ENCODE measurements around the gene OTUD4.
A peak's percentile ranks its signal among the peaks of the same experiment; 100 is the strongest.
"Not testable (repeated sequence)": the region's sequence is repeated elsewhere in the genome, so short reads cannot be mapped to it uniquely, and the experiment has no call there.

OTUD4 gene

DNA sequence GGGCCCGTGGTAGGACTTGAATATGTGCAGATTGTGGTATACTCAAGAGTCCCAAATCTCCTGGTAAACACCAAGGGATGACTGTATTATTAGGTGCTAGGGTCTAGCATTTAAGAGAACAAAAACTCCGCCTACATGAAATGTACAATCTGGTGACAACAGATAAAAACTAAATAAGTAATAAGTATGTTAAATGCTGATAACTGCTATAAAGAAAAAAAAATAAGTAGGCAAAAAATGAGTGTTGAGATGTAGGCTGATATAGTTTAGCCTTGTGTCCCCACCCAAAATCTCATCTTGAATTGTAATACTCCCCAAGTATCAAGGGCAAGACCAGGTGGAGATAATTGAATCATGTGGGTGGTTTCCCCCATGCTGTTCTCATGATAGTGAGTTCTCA lies 23.4 kb downstream of the OTUD4 start:
- no peak for TF ChIP-seq CTCF (IDR thresholded peaks at IDR 0.05; ENCODE audit: low read depth, low read length, missing control alignments)
- H3K4me3 ChIP-seq (ENCODE audit: low read depth, low read length), result no peak overlapping the region
- DNase-seq (ENCODE audit: low read depth), result no peak
- in situ Hi-C loops (cut with HindIII; ENCODE audit: low sequenced_read_pairs), result no loop called here

GRCh38 chr4:145155268-145155870 lies 25.0 kb downstream of the OTUD4 start:
- DNase-seq (ENCODE audit: low read depth), result no peak
- in situ Hi-C loops (cut with HindIII; ENCODE audit: low sequenced_read_pairs), result no loop called here
- no peak for TF ChIP-seq CTCF (IDR thresholded peaks at IDR 0.05; ENCODE audit: low read depth, low read length, missing control alignments)
- H3K4me3 ChIP-seq (ENCODE audit: low read depth, low read length), result no peak overlapping the region

- H3K4me3 ChIP-seq (ENCODE audit: low read depth, low read length), result no peak overlapping the region
- DNase-seq (ENCODE audit: low read depth), result no peak
- in situ Hi-C loops (cut with HindIII; ENCODE audit: low sequenced_read_pairs), result no loop called here
- TF ChIP-seq CTCF (IDR thresholded peaks at IDR 0.05; ENCODE audit: low read depth, low read length, missing control alignments), result peak; percentile 71
Observed at GRCh38 chr4:145154573-145154972, 25.8 kb downstream of the OTUD4 start.

GRCh38 chr4:145153904-145154298 lies 26.5 kb downstream of the OTUD4 start:
- TF ChIP-seq CTCF (IDR thresholded peaks at IDR 0.05; ENCODE audit: low read depth, low read length, missing control alignments), result no peak
- DNase-seq (ENCODE audit: low read depth), result no peak
- in situ Hi-C loops (cut with HindIII; ENCODE audit: low sequenced_read_pairs), result no loop called here
- no peak overlapping the region for H3K4me3 ChIP-seq (ENCODE audit: low read depth, low read length)

GRCh38 chr4:145153181-145153903 lies 27.0 kb downstream of the OTUD4 start:
- no peak for TF ChIP-seq CTCF (IDR thresholded peaks at IDR 0.05; ENCODE audit: low read depth, low read length, missing control alignments)
- DNase-seq (ENCODE audit: low read depth), result no peak
- in situ Hi-C loops (cut with HindIII; ENCODE audit: low sequenced_read_pairs), result no loop called here
- H3K4me3 ChIP-seq (ENCODE audit: low read depth, low read length), result no peak overlapping the region

DNA sequence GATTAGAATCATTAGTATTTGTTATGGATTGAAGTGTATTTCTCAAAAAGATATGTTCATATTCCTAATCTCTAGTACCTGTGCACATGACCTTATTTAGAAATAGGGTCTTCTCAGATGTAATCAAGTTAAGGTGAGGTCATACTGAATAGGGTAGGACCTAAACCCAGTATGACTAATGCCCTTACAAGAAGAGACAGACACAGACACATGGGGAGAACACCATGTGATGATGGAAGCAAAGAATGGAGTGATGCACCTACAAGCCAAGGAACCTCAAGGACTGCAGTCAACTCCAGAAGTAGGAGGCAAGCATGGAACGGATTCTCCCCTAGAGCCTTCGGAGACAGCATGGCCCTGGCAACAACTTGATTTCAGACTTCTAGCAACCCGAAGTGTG lies 31.4 kb downstream of the OTUD4 start:
- in situ Hi-C loops (cut with HindIII; ENCODE audit: low sequenced_read_pairs), result no loop called here
- no peak for TF ChIP-seq CTCF (IDR thresholded peaks at IDR 0.05; ENCODE audit: low read depth, low read length, missing control alignments)

GRCh38 chr4:145136219-145136618 lies 44.2 kb downstream of the OTUD4 start:
- DNase-seq (ENCODE audit: low read depth); H3K4me3 ChIP-seq (ENCODE audit: low read depth, low read length); in situ Hi-C loops (cut with HindIII; ENCODE audit: low sequenced_read_pairs): not testable (repeated sequence)

More for the DNA sequence above, 31.4 kb downstream of the OTUD4 start:
- no peak for DNase-seq (ENCODE audit: low read depth)
- no peak overlapping the region for H3K4me3 ChIP-seq (ENCODE audit: low read depth, low read length)
